ENCODE measurements around the gene IL5.
"Not testable (repeated sequence)": the region's sequence is repeated elsewhere in the genome, so short reads cannot be mapped to it uniquely, and the experiment has no call there.

IL5 gene

GRCh38 chr5:132556153-132556762 is 12.9 kb upstream of the IL5 start:
- peaks cover 14% of the 10 kb centered on the region for H3K4me1 ChIP-seq (ENCODE audit: low read length)
- H3K4me2 ChIP-seq (ENCODE audit: low read length), result peak overlapping the region; percentile 90
- no peaks in the 10 kb centered on the region for H3K27me3 ChIP-seq (ENCODE audit: low read depth, low read length)
- peaks cover 11% of the 10 kb centered on the region for H3K36me3 ChIP-seq (replicated peaks; ENCODE audit: low read depth, low read length)
- H3K27ac ChIP-seq (ENCODE audit: low read length), result peak overlapping the region; percentile 37
- H3K9me3 ChIP-seq (ENCODE audit: insufficient read depth, low read length), result no peaks in the 10 kb centered on the region
- no peak for TF ChIP-seq CTCF (IDR thresholded peaks at IDR 0.05; ENCODE audit: low read depth, low read length)
- TF ChIP-seq EZH2phosphoT487 (IDR thresholded peaks at IDR 0.05; ENCODE audit: low read depth), result no peak
- peak overlapping the region; percentile 87 for H2AFZ ChIP-seq (ENCODE audit: low read depth, low read length)
- H3K79me2 ChIP-seq (ENCODE audit: low read length), result peaks cover 37% of the 10 kb centered on the region
- peak overlapping the region; percentile 99 for H3K4me3 ChIP-seq (ENCODE audit: low read length)
- no peaks in the 10 kb centered on the region for H4K20me1 ChIP-seq (ENCODE audit: insufficient read depth, low read length)
- peak overlapping the region; percentile 95 for H3K9ac ChIP-seq (ENCODE audit: low read length)

- Histone ChIP-seq H3K79me2 (ENCODE audit: low read length) (no peaks in the 10 kb centered on the region), H3K4me1 (ENCODE audit: low read length) (no peaks in the 10 kb centered on the region), H3K9me3 (ENCODE audit: insufficient read depth, low read length) (no peaks in the 10 kb centered on the region), H3K27ac (ENCODE audit: low read length) (no peak overlapping the region), H3K36me3 (replicated peaks; ENCODE audit: low read depth, low read length) (no peaks in the 10 kb centered on the region), H3K27me3 (ENCODE audit: low read depth, low read length) (no peaks in the 10 kb centered on the region; the same call in 1 of the 2 replicates), H2AFZ (ENCODE audit: low read depth, low read length) (no peak overlapping the region), H3K9ac (ENCODE audit: low read length) (no peak overlapping the region), H4K20me1 (ENCODE audit: insufficient read depth, low read length) (no peaks in the 10 kb centered on the region), H3K4me2 (ENCODE audit: low read length) (no peak overlapping the region), H3K4me3 (ENCODE audit: low read length) (no peak overlapping the region)
- no peak for TF ChIP-seq CTCF (IDR thresholded peaks at IDR 0.05; ENCODE audit: low read depth, low read length)
- TF ChIP-seq EZH2phosphoT487 (IDR thresholded peaks at IDR 0.05; ENCODE audit: low read depth), result no peak
Observed at GRCh38 chr5:132549576-132549975, 6.3 kb upstream of the IL5 start.

- H3K9ac ChIP-seq (ENCODE audit: low read length); H3K9me3 ChIP-seq (ENCODE audit: insufficient read depth, low read length); H4K20me1 ChIP-seq (ENCODE audit: insufficient read depth, low read length); H3K79me2 ChIP-seq (ENCODE audit: low read length); H3K4me3 ChIP-seq (ENCODE audit: low read length); H3K27me3 ChIP-seq (ENCODE audit: low read depth, low read length); H3K4me1 ChIP-seq (ENCODE audit: low read length); H3K36me3 ChIP-seq (replicated peaks; ENCODE audit: low read depth, low read length); H3K27ac ChIP-seq (ENCODE audit: low read length); H3K4me2 ChIP-seq (ENCODE audit: low read length); H2AFZ ChIP-seq (ENCODE audit: low read depth, low read length): not testable (repeated sequence)
Observed at GRCh38 chr5:132548834-132549233, 5.5 kb upstream of the IL5 start.

- Histone ChIP-seq H4K20me1 (ENCODE audit: insufficient read depth, low read length) (no peaks in the 10 kb centered on the region), H3K36me3 (replicated peaks; ENCODE audit: low read depth, low read length) (no peaks in the 10 kb centered on the region), H3K9ac (ENCODE audit: low read length) (no peak overlapping the region), H3K27ac (ENCODE audit: low read length) (no peak overlapping the region), H3K4me3 (ENCODE audit: low read length) (no peak overlapping the region), H2AFZ (ENCODE audit: low read depth, low read length) (no peak overlapping the region), H3K79me2 (ENCODE audit: low read length) (no peaks in the 10 kb centered on the region), H3K9me3 (ENCODE audit: insufficient read depth, low read length) (no peaks in the 10 kb centered on the region), H3K4me1 (ENCODE audit: low read length) (peaks cover 11% of the 10 kb centered on the region), H3K4me2 (ENCODE audit: low read length) (no peak overlapping the region), H3K27me3 (ENCODE audit: low read depth, low read length) (no peaks in the 10 kb centered on the region; the same call in 1 of the 2 replicates)
- no peak for TF ChIP-seq EZH2phosphoT487 (IDR thresholded peaks at IDR 0.05; ENCODE audit: low read depth)
- TF ChIP-seq CTCF (IDR thresholded peaks at IDR 0.05; ENCODE audit: low read depth, low read length), result no peak
Observed at GRCh38 chr5:132547269-132547668, 3.9 kb upstream of the IL5 start.

Measured in OCI-LY3 (cell line).